CD14-positive monocyte (primary cell): ENCODE measurements around the gene LEF1. TPM values are rescaled to one million over a fixed set of nuclear protein-coding genes. Genes with fewer than 3 reads are reported as not detected.

Source experiments
- DNase-seq, 3 donors: peaks; one replicate each; pipeline ENCODE4 v3.0.0-alpha.2; 2011 to 2022
- H2AFZ ChIP-seq: 2 replicates; pipeline ENCODE4 v1.6.0; 2012; ENCODE audit warnings: mild to moderate bottlenecking, low read depth, low read length, inconsistent platforms; ENCODE audit not compliant: insufficient read depth, poor library complexity, severe bottlenecking
- H3K27ac ChIP-seq, 2 donors: 1 replicate in 1 of 2; 2 replicates in 1 of 2; pipeline ENCODE4 v1.5.1; 2012 to 2013; ENCODE audit warnings: low read length in 2 of 2, control low read depth in 1 of 2, inconsistent platforms in 1 of 2, low read depth in 1 of 2, mild to moderate bottlenecking in 1 of 2
- H3K27me3 ChIP-seq, 2 donors: one replicate each; pipeline versions ENCODE4 v1.6.0 to v1.6.1; 2011 to 2013; ENCODE audit warnings: low read length in 2 of 2; ENCODE audit not compliant: control insufficient read depth in 2 of 2, insufficient read depth in 2 of 2
- H3K36me3 ChIP-seq, 2 donors: replicated peaks in 1 of 2; 1 replicate in 1 of 2; 2 replicates in 1 of 2; pipeline versions ENCODE4 v1.5.1 to v1.6.1; 2012 to 2013; ENCODE audit warnings: low read length in 2 of 2, control low read depth in 1 of 2, inconsistent platforms in 1 of 2, mild to moderate bottlenecking in 1 of 2; ENCODE audit not compliant: insufficient read depth in 2 of 2, control insufficient read depth in 1 of 2
- H3K4me1 ChIP-seq, 2 donors: 1 replicate in 1 of 2; 2 replicates in 1 of 2; pipeline versions ENCODE4 v1.5.1 to v1.6.1; 2012 to 2013; ENCODE audit warnings: low read length in 2 of 2, control low read depth in 1 of 2, inconsistent platforms in 1 of 2, mild to moderate bottlenecking in 1 of 2, moderate library complexity in 1 of 2; ENCODE audit not compliant: insufficient read depth in 2 of 2, control insufficient read depth in 1 of 2
- H3K4me2 ChIP-seq: replicated peaks from 2 replicates; pipeline ENCODE3; 2012; ENCODE audit warnings: low read length, moderate library complexity, mild to moderate bottlenecking; ENCODE audit not compliant: poor library complexity, severe bottlenecking; ENCODE audit errors: extremely low read depth
- H3K4me3 ChIP-seq, 3 experiments: fragments of 200-600 bp in 1 of 3; sonication (generic) in 1 of 3; replicated peaks in 1 of 3; 1 replicate in 2 of 3; 2 replicates in 1 of 3; pipeline ENCODE4 v1.5.1; 2011 to 2013; ENCODE audit warnings: low read length in 3 of 3, mild to moderate bottlenecking in 3 of 3, control low read depth in 2 of 3, low read depth in 2 of 3, inconsistent platforms in 1 of 3, moderate library complexity in 1 of 3
- H3K79me2 ChIP-seq: 2 replicates; pipeline ENCODE4 v1.6.0; 2012; ENCODE audit warnings: mild to moderate bottlenecking, control low read depth, inconsistent platforms, low read length, moderate library complexity; ENCODE audit not compliant: insufficient read depth
- H3K9ac ChIP-seq: 2 replicates; pipeline ENCODE4 v1.6.0; 2017; ENCODE audit warnings: low read length, mild to moderate bottlenecking; ENCODE audit not compliant: insufficient read depth, poor library complexity, severe bottlenecking
- H3K9me3 ChIP-seq, 2 donors: replicated peaks in 1 of 2; 1 replicate in 1 of 2; 2 replicates in 1 of 2; pipeline versions ENCODE4 v1.5.1 to v1.6.1; 2012 to 2013; ENCODE audit warnings: low read length in 2 of 2, control low read depth in 1 of 2; ENCODE audit not compliant: control insufficient read depth in 1 of 2, insufficient read depth in 1 of 2
- H4K20me1 ChIP-seq: 2 replicates; pipeline ENCODE4 v1.6.0; 2012; ENCODE audit warnings: mild to moderate bottlenecking, low read length, control low read depth, moderate library complexity; ENCODE audit not compliant: insufficient read depth
- H3K27ac Mint-ChIP-seq, 7 donors: one replicate each; pipeline ENCODE4 v1.8.0; 2020; ENCODE audit warnings: mild to moderate bottlenecking in 7 of 7, mixed read lengths in 7 of 7, moderate library complexity in 6 of 7, inconsistent platforms in 2 of 7
- H3K27me3 Mint-ChIP-seq, 3 donors: one replicate each; pipeline ENCODE4 v1.8.0; 2021 to 2022; ENCODE audit warnings: low read depth in 3 of 3, mild to moderate bottlenecking in 3 of 3, mixed read lengths in 3 of 3, moderate library complexity in 3 of 3, inconsistent platforms in 1 of 3
- H3K36me3 Mint-ChIP-seq, 2 donors: one replicate each; pipeline ENCODE4 v1.8.0; 2020; ENCODE audit warnings: mixed read lengths in 2 of 2, inconsistent platforms in 1 of 2, mild to moderate bottlenecking in 1 of 2
- H3K4me1 Mint-ChIP-seq: one replicate; pipeline ENCODE4 v1.8.0; 2020; ENCODE audit warnings: mild to moderate bottlenecking, mixed read lengths
- H3K4me3 Mint-ChIP-seq, 2 donors: one replicate each; pipeline ENCODE4 v1.8.0; 2020; ENCODE audit warnings: mild to moderate bottlenecking in 2 of 2, mixed read lengths in 2 of 2, moderate library complexity in 1 of 2
- H3K9me3 Mint-ChIP-seq, 7 donors: one replicate each; pipeline ENCODE4 v1.8.0; 2020 to 2022; ENCODE audit warnings: mixed read lengths in 7 of 7, mild to moderate bottlenecking in 6 of 7, moderate library complexity in 6 of 7, inconsistent platforms in 2 of 7
- WGBS: methylation state at CpG from one replicate; pipeline ENCODE4 v1.1.5; 2013; ENCODE audit warnings: missing lambda C conversion rate; ENCODE audit not compliant: insufficient coverage; 5-methylcytosine and 5-hydroxymethylcytosine counted together
- intact Hi-C, 2 donors: fragments of 100-400 bp; cut with micrococcal nuclease; formaldehyde crosslinking; loops; one replicate each; pipeline versions ENCODE4 v1.15.0 to v1.15.1; 2023
- polyA plus RNA-seq, 3 donors: library from polyadenylated mRNA; depleted of rRNA in 1 of 3; unstranded in 2 of 3; stranded (reverse) in 1 of 3; fragments of 300-500 nt in 2 of 3; fragments of >200 nt in 1 of 3; fragmentation: Illumina TruSeq in 2 of 3; gene quantifications; 1 replicate in 2 of 3; 2 replicates in 1 of 3; pipeline ENCODE4 v1.2.3, GENCODE V29; 2012 to 2021
- TF ChIP-seq, protein P1 (sequence below): fragments of 200-600 bp; IDR thresholded peaks from one replicate; pipeline ENCODE4 v1.8.0; 2022; ENCODE audit warnings: antibody characterized with exemption, mild to moderate bottlenecking

The LEF1 gene
- polyA plus RNA-seq, 3 donors = 0.29 to 1.3 (median 0.61) TPM

DNA sequence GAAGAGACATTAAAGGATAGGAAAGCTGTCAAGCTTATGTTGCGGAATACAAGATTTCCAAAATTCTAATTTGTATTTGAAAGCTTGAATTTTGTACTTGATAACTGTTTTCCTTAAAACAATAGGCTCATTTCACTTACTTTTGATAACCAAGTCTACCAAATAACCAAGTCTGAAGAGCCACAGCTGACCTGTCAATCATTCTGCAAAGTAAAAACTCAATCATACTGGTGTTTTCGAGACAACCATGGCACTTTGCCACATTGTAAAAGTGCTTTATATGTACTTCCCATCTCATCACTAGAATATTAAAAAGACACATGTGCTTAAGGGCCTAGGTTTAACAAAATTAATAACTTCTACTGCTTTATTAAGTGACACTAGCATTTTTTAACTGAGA lies 47.9 kb downstream of the LEF1 start:
- Mint-ChIP-seq H3K27ac (no peak overlapping the region), H3K9me3 (no peaks in the 10 kb centered on the region), H3K4me1 (peaks cover 9% of the 10 kb centered on the region), H3K4me3 (no peak overlapping the region), H3K27me3 (peaks cover 0 to 3% (median 0%) of the 10 kb centered on the region in 3 donors), H3K36me3 (no peaks in the 10 kb centered on the region)
- Histone ChIP-seq H3K27me3 (no peaks in the 10 kb centered on the region), H4K20me1 (no peaks in the 10 kb centered on the region), H3K9me3 (no peaks in the 10 kb centered on the region), H3K4me3 (no peak overlapping the region), H2AFZ (no peak overlapping the region), H3K9ac (no peak overlapping the region), H3K79me2 (no peaks in the 10 kb centered on the region), H3K4me1 (peaks cover 7 to 10% of the 10 kb centered on the region in 2 donors), H3K4me2 (no peak overlapping the region), H3K27ac (no peak overlapping the region), H3K36me3 (no peaks in the 10 kb centered on the region)
- no peak for DNase-seq
- intact Hi-C loops = no loop called here
- TF ChIP-seq, protein P1, sequence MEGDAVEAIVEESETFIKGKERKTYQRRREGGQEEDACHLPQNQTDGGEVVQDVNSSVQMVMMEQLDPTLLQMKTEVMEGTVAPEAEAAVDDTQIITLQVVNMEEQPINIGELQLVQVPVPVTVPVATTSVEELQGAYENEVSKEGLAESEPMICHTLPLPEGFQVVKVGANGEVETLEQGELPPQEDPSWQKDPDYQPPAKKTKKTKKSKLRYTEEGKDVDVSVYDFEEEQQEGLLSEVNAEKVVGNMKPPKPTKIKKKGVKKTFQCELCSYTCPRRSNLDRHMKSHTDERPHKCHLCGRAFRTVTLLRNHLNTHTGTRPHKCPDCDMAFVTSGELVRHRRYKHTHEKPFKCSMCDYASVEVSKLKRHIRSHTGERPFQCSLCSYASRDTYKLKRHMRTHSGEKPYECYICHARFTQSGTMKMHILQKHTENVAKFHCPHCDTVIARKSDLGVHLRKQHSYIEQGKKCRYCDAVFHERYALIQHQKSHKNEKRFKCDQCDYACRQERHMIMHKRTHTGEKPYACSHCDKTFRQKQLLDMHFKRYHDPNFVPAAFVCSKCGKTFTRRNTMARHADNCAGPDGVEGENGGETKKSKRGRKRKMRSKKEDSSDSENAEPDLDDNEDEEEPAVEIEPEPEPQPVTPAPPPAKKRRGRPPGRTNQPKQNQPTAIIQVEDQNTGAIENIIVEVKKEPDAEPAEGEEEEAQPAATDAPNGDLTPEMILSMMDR = no peak
- no CpG with 5 or more reads among the region's 2 CpGs for WGBS

DNA sequence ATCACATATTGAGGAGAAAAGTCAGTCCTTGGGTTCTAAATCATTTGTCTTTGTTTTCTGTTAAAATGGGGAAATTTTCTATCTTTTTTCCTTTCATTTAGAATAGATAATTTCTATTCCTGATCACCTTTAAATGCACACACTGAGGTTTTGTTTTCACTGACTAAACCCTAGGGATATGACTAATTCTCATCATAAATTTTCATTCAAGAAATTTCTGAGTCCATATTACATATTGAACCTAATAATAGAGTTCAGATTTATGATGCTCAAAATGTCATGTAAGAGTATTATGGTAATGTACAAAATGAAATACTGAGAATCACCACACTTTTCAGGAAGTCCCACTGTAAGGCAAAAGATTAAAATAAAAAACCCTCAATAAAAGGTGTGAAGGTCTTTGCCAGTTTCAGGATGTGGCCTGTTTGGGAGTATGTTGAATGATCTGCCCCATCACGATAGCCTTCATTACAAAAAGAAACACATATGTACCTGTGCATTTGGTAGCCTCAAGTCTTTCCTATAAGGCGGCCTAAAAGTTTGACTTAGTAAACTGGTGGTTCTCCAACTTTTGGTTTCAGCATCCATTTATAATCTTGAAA lies 49.4 kb downstream of the LEF1 start:
- peaks cover 8 to 12% of the 10 kb centered on the region in 2 donors for H3K4me1 ChIP-seq
- no peaks in the 10 kb centered on the region for H3K36me3 Mint-ChIP-seq
- H3K79me2 ChIP-seq = no peaks in the 10 kb centered on the region
- H3K4me3 ChIP-seq = no peak overlapping the region
- no peaks in the 10 kb centered on the region for H3K9me3 Mint-ChIP-seq
- TF ChIP-seq, protein P1 = no peak
- no peak overlapping the region for H3K27ac Mint-ChIP-seq
- DNase-seq = no peak
- WGBS = no CpG with 5 or more reads among the region's 2 CpGs
- H3K27ac ChIP-seq = no peak overlapping the region
- H3K9me3 ChIP-seq = no peaks in the 10 kb centered on the region
- intact Hi-C loops = no loop called here
- H3K4me2 ChIP-seq = no peak overlapping the region
- H3K4me1 Mint-ChIP-seq = peaks cover 17% of the 10 kb centered on the region
- H3K36me3 ChIP-seq = no peaks in the 10 kb centered on the region
- no peak overlapping the region for H3K4me3 Mint-ChIP-seq
- no peak overlapping the region for H2AFZ ChIP-seq
- H3K9ac ChIP-seq = no peak overlapping the region
- H4K20me1 ChIP-seq = no peaks in the 10 kb centered on the region
- peaks cover 0 to 3% (median 0%) of the 10 kb centered on the region in 3 donors for H3K27me3 Mint-ChIP-seq
- no peaks in the 10 kb centered on the region for H3K27me3 ChIP-seq
